Liver (tissue), 9 donors: ENCODE data around the gene KLK3. TPM values are rescaled to one million over a fixed set of nuclear protein-coding genes. Genes with fewer than 3 reads are reported as not detected.

Experiments used
- DNase-seq: peaks from one replicate; pipeline ENCODE4 v3.0.0-alpha.2; 2017; ENCODE audit warnings: low spot score
- H3K27ac ChIP-seq, 2 donors: one replicate each; pipeline ENCODE4 v1.7.0; 2013; ENCODE audit warnings: inconsistent platforms in 2 of 2, low read length in 2 of 2, control low read depth in 1 of 2, low read depth in 1 of 2, mild to moderate bottlenecking in 1 of 2
- H3K27me3 ChIP-seq, 4 donors: one replicate each; pipeline versions ENCODE4 v1.6.1 to v1.7.0; 2013; ENCODE audit warnings: low read length in 3 of 4, inconsistent platforms in 1 of 4, mild to moderate bottlenecking in 1 of 4, moderate library complexity in 1 of 4; ENCODE audit not compliant: control insufficient read depth in 4 of 4, insufficient read depth in 4 of 4
- H3K36me3 ChIP-seq, 4 donors: one replicate each; pipeline versions ENCODE4 v1.6.1 to v1.7.0; 2013; ENCODE audit warnings: low read length in 3 of 4, mild to moderate bottlenecking in 3 of 4, low read depth in 1 of 4, moderate library complexity in 1 of 4; ENCODE audit not compliant: control insufficient read depth in 4 of 4, insufficient read depth in 3 of 4
- H3K4me1 ChIP-seq, 4 donors: one replicate each; pipeline versions ENCODE4 v1.6.1 to v1.7.0; 2013; ENCODE audit warnings: low read length in 3 of 4, mild to moderate bottlenecking in 3 of 4, moderate library complexity in 1 of 4; ENCODE audit not compliant: control insufficient read depth in 4 of 4, insufficient read depth in 4 of 4
- H3K4me3 ChIP-seq, 3 donors: one replicate each; pipeline versions ENCODE4 v1.6.1 to v1.7.0; 2013; ENCODE audit warnings: low read length in 3 of 3, control low read depth in 1 of 3, low read depth in 1 of 3, mild to moderate bottlenecking in 1 of 3
- H3K9ac ChIP-seq, 2 donors: one replicate each; pipeline ENCODE4 v1.7.0; 2013; ENCODE audit warnings: low read length in 2 of 2, mild to moderate bottlenecking in 2 of 2, moderate library complexity in 2 of 2, control low read depth in 1 of 2, low read depth in 1 of 2
- H3K9me3 ChIP-seq, 4 donors: one replicate each; pipeline versions ENCODE4 v1.6.1 to v1.7.0; 2013; ENCODE audit warnings: low read length in 3 of 4; ENCODE audit not compliant: control insufficient read depth in 4 of 4
- ATF3 ChIP-seq: IDR thresholded peaks from 2 replicates; pipeline ENCODE4 v1.6.1; 2016; ENCODE audit warnings: antibody characterized with exemption
- CTCF ChIP-seq: fragments of 150-350 bp; IDR thresholded peaks from 2 replicates; pipeline ENCODE4 v1.5.1; 2017; ENCODE audit warnings: improper control_type of control experiment, low read depth, low read length; ENCODE audit not compliant: missing input control
- EGR1 ChIP-seq, 2 donors: IDR thresholded peaks; 2 replicates each; pipeline ENCODE4 v1.6.1; 2016 to 2018; ENCODE audit warnings: antibody characterized with exemption in 2 of 2, low read depth in 2 of 2
- GABPA ChIP-seq, 2 donors: IDR thresholded peaks in 1 of 2; conservative IDR thresholded peaks in 1 of 2; 2 replicates each; pipeline ENCODE4 v1.6.1; 2016; ENCODE audit warnings: antibody characterized with exemption in 2 of 2, mild to moderate bottlenecking in 1 of 2, moderate library complexity in 1 of 2
- HNF4A ChIP-seq, 2 donors: conservative IDR thresholded peaks; 2 replicates each; pipeline ENCODE4 v1.6.1; 2016; ENCODE audit warnings: antibody characterized with exemption in 2 of 2, mild to moderate bottlenecking in 2 of 2
- JUND ChIP-seq, 2 donors: IDR thresholded peaks; 2 replicates each; pipeline ENCODE4 v1.6.1; 2016; ENCODE audit warnings: antibody characterized with exemption in 2 of 2
- MAX ChIP-seq: IDR thresholded peaks from 2 replicates; pipeline ENCODE4 v1.6.1; 2016; ENCODE audit warnings: antibody characterized with exemption
- NR2F2 ChIP-seq: IDR thresholded peaks from 2 replicates; pipeline ENCODE4 v1.6.1; 2016; ENCODE audit warnings: antibody characterized with exemption
- RAD21 ChIP-seq, 2 donors: IDR thresholded peaks; 2 replicates each; pipeline ENCODE4 v1.6.1; 2016; ENCODE audit warnings: antibody characterized with exemption in 2 of 2, mild to moderate bottlenecking in 2 of 2
- REST ChIP-seq: IDR thresholded peaks from 2 replicates; pipeline ENCODE4 v1.6.1; 2016; ENCODE audit warnings: antibody characterized with exemption, mild to moderate bottlenecking
- RXRA ChIP-seq, 2 donors: IDR thresholded peaks; 2 replicates each; pipeline ENCODE4 v1.6.1; 2017 to 2018; ENCODE audit warnings: antibody characterized with exemption in 2 of 2, mild to moderate bottlenecking in 1 of 2
- SP1 ChIP-seq: IDR thresholded peaks from 2 replicates; pipeline ENCODE4 v1.6.1; 2018; ENCODE audit warnings: antibody characterized with exemption, mild to moderate bottlenecking
- TAF1 ChIP-seq: conservative IDR thresholded peaks from 2 replicates; pipeline ENCODE4 v1.6.1; 2016; ENCODE audit warnings: antibody characterized with exemption, mild to moderate bottlenecking
- YY1 ChIP-seq: IDR thresholded peaks from 2 replicates; pipeline ENCODE4 v1.6.1; 2016; ENCODE audit warnings: antibody characterized with exemption, mild to moderate bottlenecking
- ZBTB33 ChIP-seq: IDR thresholded peaks from 2 replicates; pipeline ENCODE4 v1.6.1; 2016; ENCODE audit warnings: antibody characterized with exemption
- whole genome bisulfite sequencing: extraction: QIAGEN DNeasy Blood & Tissue Kit; methylation state at CpG from one replicate; pipeline ENCODE4 v1.1.7; 2013; 5-methylcytosine and 5-hydroxymethylcytosine counted together
- polyA plus RNA-seq, 2 donors: library from polyadenylated mRNA; stranded (reverse) in 1 of 2; unstranded in 1 of 2; fragments of 200-250 nt in 1 of 2; fragments of >200 nt in 1 of 2; fragmentation: Nextera tagmentation in 1 of 2; extraction: Ambion mirVana in 1 of 2; gene quantifications; one replicate each; pipeline versions ENCODE4 v1.2.1 to v1.2.3, GENCODE V29; 2013 to 2015
- total RNA-seq, 2 donors: library from RNA; depleted of rRNA; stranded (reverse); fragments of >200 nt; gene quantifications; one replicate each; pipeline ENCODE4 v1.2.3, GENCODE V29; 2014
- donor health status: healthy.
- donor health status: healthy.
- donor health status: healthy.
- donor health status: healthy.
- donor health status: healthy.

Gene KLK3
- total and polyA plus RNA-seq, 4 donors = not detected

GRCh38 chr19:50820086-50820485 lies 34.6 kb upstream of the KLK3 start:
- DNase-seq = no peak
- peaks cover 0 to 27% (median 13%) of the 10 kb centered on the region in 4 donors for H3K27me3 ChIP-seq
- TF ChIP-seq RAD21 (IDR thresholded peaks at IDR 0.05) (no peak), TAF1 (no peak)
- WGBS = 5% methylated on average over 15 of the region's 15 CpGs
- H3K9ac ChIP-seq = no peak overlapping the region
- no peak overlapping the region for H3K27ac ChIP-seq
- H3K9me3 ChIP-seq = no peaks in the 10 kb centered on the region
- no peak overlapping the region for H3K4me3 ChIP-seq
- H3K4me1 ChIP-seq = no peaks in the 10 kb centered on the region
- H3K36me3 ChIP-seq = no peaks in the 10 kb centered on the region

- WGBS = 6% methylated on average over 21 of the region's 21 CpGs
- TF ChIP-seq REST (no peak), CTCF (no peak), MAX (no peak), GABPA (IDR thresholded peaks at IDR 0.05 in 1 of 2, conservative IDR thresholded peaks at IDR 0.05 in 1 of 2) (no peak)
- Histone ChIP-seq H3K4me1 (no peaks in the 10 kb centered on the region), H3K9ac (no peak overlapping the region), H3K27me3 (peaks cover 0 to 27% (median 12%) of the 10 kb centered on the region in 4 donors), H3K4me3 (no peak overlapping the region), H3K27ac (no peak overlapping the region), H3K36me3 (no peaks in the 10 kb centered on the region), H3K9me3 (no peaks in the 10 kb centered on the region)
- DNase-seq = no peak
These were observed 34.0 kb upstream of the KLK3 start for GRCh38 chr19:50820549-50821247.

GRCh38 chr19:50821248-50821612 lies 33.5 kb upstream of the KLK3 start:
- Histone ChIP-seq H3K9ac (no peak overlapping the region), H3K36me3 (no peaks in the 10 kb centered on the region), H3K27me3 (peaks cover 0 to 27% (median 12%) of the 10 kb centered on the region in 4 donors), H3K4me1 (no peaks in the 10 kb centered on the region), H3K9me3 (no peaks in the 10 kb centered on the region), H3K27ac (no peak overlapping the region), H3K4me3 (no peak overlapping the region)
- no peak for DNase-seq
- 55% methylated on average over 4 of the region's 4 CpGs for WGBS
- no peak for TF ChIP-seq MAX
- TF ChIP-seq SP1 = no peak
- no peak for TF ChIP-seq YY1
- TF ChIP-seq ZBTB33 = no peak
- TF ChIP-seq RXRA (IDR thresholded peaks at IDR 0.05) = no peak
- TF ChIP-seq EGR1 (IDR thresholded peaks at IDR 0.05; ENCODE audit: low read depth in 2 of 2) = no peak
- TF ChIP-seq REST = no peak
- TF ChIP-seq JUND (IDR thresholded peaks at IDR 0.05) = no peak
- no peak for TF ChIP-seq ATF3
- no peak for TF ChIP-seq HNF4A (conservative IDR thresholded peaks at IDR 0.05)
- TF ChIP-seq NR2F2 = no peak
- TF ChIP-seq GABPA (IDR thresholded peaks at IDR 0.05 in 1 of 2, conservative IDR thresholded peaks at IDR 0.05 in 1 of 2) = no peak
- TF ChIP-seq RAD21 (IDR thresholded peaks at IDR 0.05) = no peak
